Cardiac muscle cell (in vitro differentiated cells and primary cell): ENCODE data around the gene DAZAP1. TPM values are rescaled to one million over a fixed set of nuclear protein-coding genes. Genes with fewer than 3 reads are reported as not detected.
A peak's percentile ranks its signal among the peaks of the same experiment; 100 is the strongest.

Experiments used
- DNase-seq, 2 donors: peaks; one replicate each; pipeline versions ENCODE4 v3.0.0 to v3.0.0-alpha.2; 2010 to 2017; ENCODE audit warnings: low read depth in 1 of 2, low spot score in 1 of 2
- H3K27ac ChIP-seq: fragments of 200-600 bp; sonication (generic); 2 replicates; pipeline ENCODE4 v1.5.1; 2016
- H3K27me3 ChIP-seq: fragments of 200-600 bp; sonication (generic); 2 replicates; pipeline ENCODE4 v1.6.0; 2016; ENCODE audit warnings: control low read depth
- H3K36me3 ChIP-seq: fragments of 200-600 bp; sonication (generic); 2 replicates; pipeline ENCODE4 v1.5.1; 2016; ENCODE audit warnings: control low read depth
- H3K4me1 ChIP-seq: fragments of 200-600 bp; sonication (generic); 2 replicates; pipeline ENCODE4 v1.8.1; 2017; ENCODE audit warnings: low read depth, mild to moderate bottlenecking, mixed run types
- H3K4me3 ChIP-seq: fragments of 200-600 bp; sonication (generic); 2 replicates; pipeline ENCODE4 v1.5.1; 2016; ENCODE audit warnings: mild to moderate bottlenecking
- H3K9me3 ChIP-seq: fragments of 200-600 bp; sonication (generic); 2 replicates; pipeline ENCODE4 v1.5.1; 2017; ENCODE audit warnings: low read depth, mild to moderate bottlenecking, control low read depth
- polyA plus RNA-seq: library from polyadenylated mRNA; unstranded; fragments of >200 nt; fragmentation: Nextera tagmentation; extraction: Ambion mirVana; gene quantifications from 2 replicates; pipeline ENCODE4 v1.2.1, GENCODE V29; 2016
- total RNA-seq: library from RNA; depleted of rRNA; stranded (reverse); fragments of >200 nt; gene quantifications from 2 replicates; pipeline ENCODE4 v1.2.3, GENCODE V29; 2016
- TF ChIP-seq, protein P1 (sequence below): IDR thresholded peaks from 2 replicates; pipeline ENCODE4 v1.5.1; 2012; ENCODE audit warnings: low read depth, mild to moderate bottlenecking, low read length

DAZAP1 gene
- total and polyA plus RNA-seq, 2 experiments from 2014 or later = 43.0 to 112 TPM

DNA sequence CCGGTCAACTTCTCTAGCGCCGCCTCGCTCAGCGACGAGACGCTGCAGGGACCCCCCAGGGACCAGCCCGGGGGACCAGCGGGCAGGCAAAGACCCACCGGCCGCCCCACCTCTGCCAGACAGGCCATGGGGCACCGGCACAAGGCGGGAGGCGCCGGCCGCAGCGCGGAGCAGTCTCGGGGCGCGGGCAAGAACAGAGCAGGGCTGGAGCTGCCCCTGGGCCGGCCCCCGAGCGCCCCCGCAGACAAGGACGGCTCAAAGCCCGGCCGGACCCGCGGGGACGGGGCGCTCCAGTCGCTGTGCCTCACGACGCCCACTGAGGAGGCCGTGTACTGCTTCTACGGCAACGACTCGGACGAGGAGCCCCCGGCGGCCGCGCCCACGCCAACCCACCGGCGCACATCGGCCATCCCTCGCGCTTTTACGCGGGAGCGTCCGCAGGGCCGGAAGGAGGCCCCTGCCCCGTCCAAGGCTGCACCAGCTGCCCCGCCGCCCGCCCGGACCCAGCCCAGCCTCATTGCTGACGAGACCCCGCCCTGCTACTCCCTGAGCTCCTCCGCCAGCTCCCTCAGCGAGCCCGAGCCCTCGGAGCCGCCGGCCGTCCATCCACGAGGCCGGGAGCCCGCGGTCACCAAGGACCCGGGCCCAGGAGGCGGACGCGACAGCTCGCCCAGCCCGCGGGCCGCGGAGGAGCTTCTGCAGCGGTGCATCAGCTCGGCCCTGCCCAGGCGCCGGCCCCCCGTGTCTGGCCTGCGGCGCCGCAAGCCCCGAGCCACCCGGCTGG lies 60.3 kb downstream of the DAZAP1 start:
- no peak overlapping the region for H3K27ac ChIP-seq
- H3K9me3 ChIP-seq = no peaks in the 10 kb centered on the region
- DNase-seq = no peak
- H3K27me3 ChIP-seq = peaks cover 93% of the 10 kb centered on the region
- H3K36me3 ChIP-seq = no peaks in the 10 kb centered on the region
- no peak overlapping the region for H3K4me3 ChIP-seq
- TF ChIP-seq, protein P1, sequence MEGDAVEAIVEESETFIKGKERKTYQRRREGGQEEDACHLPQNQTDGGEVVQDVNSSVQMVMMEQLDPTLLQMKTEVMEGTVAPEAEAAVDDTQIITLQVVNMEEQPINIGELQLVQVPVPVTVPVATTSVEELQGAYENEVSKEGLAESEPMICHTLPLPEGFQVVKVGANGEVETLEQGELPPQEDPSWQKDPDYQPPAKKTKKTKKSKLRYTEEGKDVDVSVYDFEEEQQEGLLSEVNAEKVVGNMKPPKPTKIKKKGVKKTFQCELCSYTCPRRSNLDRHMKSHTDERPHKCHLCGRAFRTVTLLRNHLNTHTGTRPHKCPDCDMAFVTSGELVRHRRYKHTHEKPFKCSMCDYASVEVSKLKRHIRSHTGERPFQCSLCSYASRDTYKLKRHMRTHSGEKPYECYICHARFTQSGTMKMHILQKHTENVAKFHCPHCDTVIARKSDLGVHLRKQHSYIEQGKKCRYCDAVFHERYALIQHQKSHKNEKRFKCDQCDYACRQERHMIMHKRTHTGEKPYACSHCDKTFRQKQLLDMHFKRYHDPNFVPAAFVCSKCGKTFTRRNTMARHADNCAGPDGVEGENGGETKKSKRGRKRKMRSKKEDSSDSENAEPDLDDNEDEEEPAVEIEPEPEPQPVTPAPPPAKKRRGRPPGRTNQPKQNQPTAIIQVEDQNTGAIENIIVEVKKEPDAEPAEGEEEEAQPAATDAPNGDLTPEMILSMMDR = no peak
- peaks cover 12% of the 10 kb centered on the region for H3K4me1 ChIP-seq

DNA sequence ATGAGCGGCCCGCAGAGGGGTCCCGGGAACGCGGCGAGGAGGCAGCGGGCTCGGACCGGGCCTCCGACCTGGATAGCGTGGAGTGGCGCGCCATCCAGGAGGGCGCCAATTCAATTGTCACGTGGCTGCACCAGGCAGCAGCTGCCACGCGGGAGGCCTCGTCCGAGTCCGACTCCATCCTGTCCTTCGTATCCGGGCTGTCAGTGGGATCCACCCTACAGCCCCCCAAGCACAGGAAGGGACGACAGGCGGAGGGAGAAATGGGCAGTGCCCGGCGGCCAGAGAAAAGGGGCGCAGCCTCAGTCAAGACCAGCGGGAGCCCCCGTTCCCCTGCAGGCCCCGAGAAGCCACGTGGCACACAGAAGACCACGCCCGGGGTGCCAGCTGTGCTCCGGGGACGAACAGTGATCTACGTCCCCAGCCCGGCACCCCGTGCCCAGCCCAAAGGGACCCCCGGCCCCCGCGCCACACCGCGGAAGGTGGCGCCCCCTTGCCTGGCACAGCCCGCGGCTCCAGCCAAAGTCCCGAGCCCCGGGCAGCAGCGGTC lies 61.0 kb downstream of the DAZAP1 start:
- Histone ChIP-seq H3K9me3 (no peaks in the 10 kb centered on the region), H3K27ac (no peak overlapping the region), H3K4me1 (peaks cover 12% of the 10 kb centered on the region), H3K27me3 (peaks cover 99% of the 10 kb centered on the region), H3K4me3 (peak overlapping the region; percentile 14), H3K36me3 (no peaks in the 10 kb centered on the region)
- TF ChIP-seq, protein P1 = no peak
- DNase-seq = no peak

DNA sequence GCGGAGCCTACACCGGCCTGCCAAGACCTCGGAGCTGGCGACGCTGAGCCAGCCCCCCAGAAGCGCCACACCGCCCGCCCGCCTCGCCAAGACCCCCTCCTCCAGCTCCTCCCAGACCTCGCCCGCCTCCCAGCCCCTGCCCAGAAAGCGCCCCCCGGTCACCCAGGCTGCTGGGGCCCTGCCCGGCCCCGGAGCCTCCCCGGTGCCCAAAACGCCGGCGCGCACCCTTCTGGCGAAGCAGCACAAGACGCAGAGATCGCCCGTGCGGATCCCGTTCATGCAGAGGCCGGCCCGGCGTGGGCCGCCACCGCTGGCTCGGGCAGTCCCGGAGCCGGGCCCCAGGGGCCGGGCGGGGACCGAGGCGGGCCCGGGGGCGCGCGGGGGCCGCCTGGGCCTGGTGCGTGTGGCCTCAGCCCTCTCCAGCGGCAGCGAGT lies 61.5 kb downstream of the DAZAP1 start:
- Histone ChIP-seq H3K27ac (no peak overlapping the region), H3K9me3 (no peaks in the 10 kb centered on the region), H3K4me3 (peak overlapping the region; percentile 14), H3K27me3 (peaks cover 100% of the 10 kb centered on the region), H3K4me1 (peaks cover 12% of the 10 kb centered on the region), H3K36me3 (no peaks in the 10 kb centered on the region)
- DNase-seq = peak in 1 of 2 donors; percentile 56
- TF ChIP-seq, protein P1 = no peak

DNA sequence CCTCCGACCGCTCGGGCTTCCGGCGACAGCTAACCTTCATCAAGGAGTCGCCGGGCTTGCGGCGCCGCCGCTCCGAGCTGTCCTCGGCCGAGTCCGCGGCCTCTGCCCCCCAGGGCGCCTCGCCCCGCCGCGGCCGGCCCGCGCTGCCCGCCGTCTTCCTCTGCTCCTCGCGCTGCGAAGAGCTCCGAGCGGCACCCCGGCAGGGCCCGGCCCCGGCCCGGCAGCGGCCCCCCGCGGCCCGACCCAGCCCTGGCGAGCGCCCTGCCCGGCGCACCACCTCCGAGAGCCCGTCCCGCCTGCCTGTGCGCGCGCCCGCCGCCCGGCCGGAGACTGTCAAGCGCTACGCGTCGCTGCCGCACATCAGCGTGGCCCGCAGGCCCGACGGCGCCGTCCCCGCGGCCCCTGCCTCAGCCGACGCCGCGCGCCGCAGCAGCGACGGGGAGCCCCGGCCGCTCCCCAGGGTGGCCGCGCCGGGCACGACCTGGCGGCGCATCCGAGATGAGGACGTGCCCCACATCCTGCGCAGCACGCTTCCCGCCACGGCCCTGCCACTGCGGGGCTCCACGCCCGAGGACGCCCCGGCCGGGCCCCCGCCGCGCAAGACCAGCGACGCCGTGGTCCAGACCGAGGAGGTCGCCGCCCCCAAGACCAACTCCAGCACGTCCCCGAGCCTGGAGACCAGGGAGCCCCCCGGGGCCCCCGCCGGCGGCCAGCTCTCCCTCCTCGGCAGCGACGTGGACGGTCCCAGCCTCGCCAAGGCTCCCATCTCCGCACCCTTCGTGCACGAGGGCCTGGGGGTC lies 62.1 kb downstream of the DAZAP1 start:
- Histone ChIP-seq H3K27ac (no peak overlapping the region), H3K27me3 (peaks cover 94% of the 10 kb centered on the region), H3K4me3 (peak overlapping the region; percentile 31), H3K9me3 (no peaks in the 10 kb centered on the region), H3K4me1 (peaks cover 12% of the 10 kb centered on the region), H3K36me3 (no peaks in the 10 kb centered on the region)
- TF ChIP-seq, protein P1 = no peak
- DNase-seq = peak in 1 of 2 donors; percentile 30

DNA sequence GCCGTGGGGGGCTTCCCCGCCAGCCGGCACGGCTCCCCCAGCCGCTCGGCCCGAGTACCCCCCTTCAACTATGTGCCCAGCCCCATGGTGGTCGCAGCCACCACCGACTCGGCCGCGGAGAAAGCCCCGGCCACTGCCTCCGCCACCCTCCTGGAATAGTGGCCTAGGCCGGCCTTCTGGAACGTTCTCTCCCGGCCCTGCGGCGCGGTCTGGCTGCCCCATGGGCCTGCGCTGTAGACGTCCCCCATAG lies 62.6 kb downstream of the DAZAP1 start:
- TF ChIP-seq, protein P1 = no peak
- Histone ChIP-seq H3K4me3 (peak overlapping the region; percentile 31), H3K9me3 (no peaks in the 10 kb centered on the region), H3K36me3 (no peaks in the 10 kb centered on the region), H3K27me3 (peaks cover 88% of the 10 kb centered on the region), H3K27ac (no peak overlapping the region), H3K4me1 (peaks cover 12% of the 10 kb centered on the region)
- no peak for DNase-seq
